Measurements from ENCODE around the gene IL18R1.

Gene IL18R1

DNA sequence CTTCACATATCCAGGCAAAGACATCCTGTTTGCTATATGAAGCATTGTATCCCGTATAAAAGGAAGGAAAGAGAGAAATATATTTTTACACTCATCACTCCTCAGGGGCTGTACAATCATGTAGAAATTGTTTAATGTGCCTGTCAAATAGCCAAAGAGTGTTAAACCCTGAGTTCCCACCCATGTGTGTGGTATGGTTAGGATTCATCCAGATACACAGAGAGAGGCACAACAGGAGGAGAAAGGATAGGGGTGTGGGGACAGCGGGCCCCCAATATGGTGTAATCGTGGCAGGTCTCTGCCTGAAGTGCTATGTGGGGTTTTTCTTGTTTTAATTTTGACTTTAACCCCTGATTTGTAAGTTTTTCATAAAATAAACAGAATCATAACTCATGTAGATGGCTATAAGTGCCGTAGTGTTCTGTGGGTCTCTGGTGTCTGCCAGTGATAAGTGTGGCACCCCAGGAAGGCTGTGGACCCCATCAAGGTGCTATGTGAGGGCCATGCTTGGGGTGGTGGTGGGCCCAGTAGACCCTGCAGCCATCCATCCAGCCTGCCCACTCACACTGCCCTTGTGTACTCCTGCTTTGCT, 10.2 kb upstream of the IL18R1 start:
- DNase-seq (ENCODE audit: low read depth in 2 of 2), result no peak

GRCh38 chr2:102346381-102347130, 9.0 kb upstream of the IL18R1 start:
- no peak for DNase-seq (ENCODE audit: low read depth in 2 of 2)

DNA sequence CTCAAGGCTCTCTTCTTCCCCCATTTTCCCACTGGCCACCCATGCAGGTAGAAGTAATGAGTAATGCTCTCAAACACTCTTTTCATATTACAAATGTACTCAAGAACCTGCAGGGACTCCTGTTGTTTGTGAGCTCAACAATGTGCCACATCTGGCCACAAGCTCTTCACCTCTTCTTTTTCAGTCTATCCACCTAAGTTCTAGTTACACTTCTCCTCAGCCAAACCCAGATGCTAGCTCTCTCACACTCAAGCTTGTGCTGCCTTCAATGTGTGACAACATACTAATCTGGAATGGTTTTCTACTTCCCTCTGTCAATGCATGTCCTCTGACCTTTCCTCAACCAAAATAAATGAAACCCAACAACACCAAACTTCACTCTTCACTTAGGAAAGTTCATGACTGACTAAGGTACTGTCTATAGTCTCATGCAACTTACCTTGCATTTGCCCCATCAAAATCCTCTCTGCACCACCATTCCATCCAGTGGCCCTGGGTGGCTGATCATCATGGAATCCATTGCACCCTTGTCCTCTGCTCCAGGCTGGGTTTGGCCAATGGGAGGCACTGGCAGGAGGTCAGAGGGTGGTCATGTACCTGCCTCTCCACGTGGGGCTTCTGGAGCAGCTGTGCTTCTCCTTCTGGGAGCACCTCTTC, 5.3 kb upstream of the IL18R1 start:
- no peak for DNase-seq (ENCODE audit: low read depth in 2 of 2)

DNA sequence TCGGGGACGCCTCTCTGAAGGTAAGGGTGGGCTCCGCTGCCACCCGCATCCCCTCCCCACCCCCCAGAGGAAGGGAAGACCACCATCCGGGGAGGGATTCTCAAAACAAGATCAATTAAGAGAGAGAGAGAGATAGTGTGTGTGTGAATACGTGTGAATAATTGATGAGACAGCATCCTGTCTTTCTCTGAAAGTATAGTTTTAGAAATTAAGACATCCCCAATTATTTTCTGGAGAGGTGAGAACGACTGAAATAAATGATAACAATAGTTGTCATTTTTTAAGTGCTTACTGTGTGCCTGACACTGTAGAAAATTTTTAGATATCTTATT, 751 bp downstream of the IL18R1 start:
- no peak for DNase-seq (ENCODE audit: low read depth in 2 of 2)

DNA sequence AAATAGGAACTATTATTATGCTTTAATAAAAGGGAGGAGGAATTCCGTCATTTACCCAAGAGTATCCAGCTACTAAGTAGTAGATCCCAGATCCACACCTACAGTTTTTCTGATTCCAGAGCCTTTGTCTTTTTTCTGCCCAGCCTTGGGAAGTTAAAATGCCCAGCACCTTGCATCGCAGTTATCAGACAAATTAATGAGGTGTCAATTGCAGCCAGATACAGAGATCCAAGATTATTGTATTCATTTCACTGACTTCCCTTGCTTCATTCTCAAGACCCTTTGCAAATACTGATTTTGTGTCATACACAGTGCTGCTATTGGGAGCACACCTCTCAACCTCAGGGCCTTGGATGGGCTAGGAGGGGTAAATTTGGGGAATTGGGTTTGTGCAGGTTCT, 1.1 kb downstream of the IL18R1 start:
- DNase-seq (ENCODE audit: low read depth in 2 of 2), result no peak

- no peak for DNase-seq (ENCODE audit: low read depth in 2 of 2)
Measured at GRCh38 chr2:102357937-102358336, 2.3 kb downstream of the IL18R1 start.

- DNase-seq (ENCODE audit: low read depth in 2 of 2), result no peak
Measured at GRCh38 chr2:102358496-102358895, 2.9 kb downstream of the IL18R1 start.

DNA sequence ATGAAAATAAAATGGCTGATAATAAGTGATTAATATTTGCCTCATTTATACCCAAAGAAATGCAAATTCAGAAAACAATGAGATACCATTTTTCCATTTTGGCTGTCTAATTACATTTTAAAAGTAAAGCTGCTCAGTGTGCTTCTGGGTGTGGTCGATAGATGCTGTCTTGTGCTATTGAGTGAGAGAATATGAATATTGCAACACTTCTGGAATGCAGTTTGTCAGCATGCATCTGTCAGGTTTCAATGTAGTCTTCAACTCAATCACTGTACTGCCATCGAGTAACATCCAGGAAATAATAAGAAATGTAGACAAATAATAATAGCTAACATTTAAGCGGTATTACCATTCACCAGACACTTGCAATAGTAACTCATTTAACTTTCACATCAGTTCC, 3.9 kb downstream of the IL18R1 start:
- no peak for DNase-seq (ENCODE audit: low read depth in 2 of 2)

DNA sequence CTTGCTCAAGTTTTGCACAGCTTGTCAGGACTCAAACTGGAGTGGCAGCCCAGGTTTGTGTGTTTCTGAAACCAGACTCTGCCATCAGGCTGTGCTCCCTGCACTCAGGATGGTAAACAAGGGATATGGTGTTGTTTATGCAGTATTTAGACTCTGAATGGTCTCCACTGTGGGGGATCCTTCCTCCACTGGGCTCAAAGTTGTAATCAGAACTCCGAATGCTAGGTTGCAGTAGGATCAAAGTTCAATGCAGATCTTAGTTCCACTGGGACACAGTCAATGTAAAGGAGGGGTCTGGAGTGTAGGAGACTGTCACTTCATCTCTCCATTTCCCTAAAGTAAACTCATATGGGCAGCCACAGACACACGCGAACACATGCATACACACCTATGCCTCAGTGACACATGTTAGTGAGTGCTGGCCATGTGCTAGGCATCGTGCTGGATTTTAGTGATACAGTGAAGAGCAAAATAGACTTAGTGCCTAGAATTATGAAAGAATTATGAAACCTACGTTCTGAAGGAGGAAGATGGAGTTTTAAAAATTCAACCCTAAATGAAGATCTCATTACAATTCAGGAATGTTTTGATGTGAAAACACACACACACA, 6.1 kb downstream of the IL18R1 start:
- no peak for DNase-seq (ENCODE audit: low read depth in 2 of 2)

GRCh38 chr2:102365763-102366162, 10.2 kb downstream of the IL18R1 start:
- no peak for DNase-seq (ENCODE audit: low read depth in 2 of 2)

DNA sequence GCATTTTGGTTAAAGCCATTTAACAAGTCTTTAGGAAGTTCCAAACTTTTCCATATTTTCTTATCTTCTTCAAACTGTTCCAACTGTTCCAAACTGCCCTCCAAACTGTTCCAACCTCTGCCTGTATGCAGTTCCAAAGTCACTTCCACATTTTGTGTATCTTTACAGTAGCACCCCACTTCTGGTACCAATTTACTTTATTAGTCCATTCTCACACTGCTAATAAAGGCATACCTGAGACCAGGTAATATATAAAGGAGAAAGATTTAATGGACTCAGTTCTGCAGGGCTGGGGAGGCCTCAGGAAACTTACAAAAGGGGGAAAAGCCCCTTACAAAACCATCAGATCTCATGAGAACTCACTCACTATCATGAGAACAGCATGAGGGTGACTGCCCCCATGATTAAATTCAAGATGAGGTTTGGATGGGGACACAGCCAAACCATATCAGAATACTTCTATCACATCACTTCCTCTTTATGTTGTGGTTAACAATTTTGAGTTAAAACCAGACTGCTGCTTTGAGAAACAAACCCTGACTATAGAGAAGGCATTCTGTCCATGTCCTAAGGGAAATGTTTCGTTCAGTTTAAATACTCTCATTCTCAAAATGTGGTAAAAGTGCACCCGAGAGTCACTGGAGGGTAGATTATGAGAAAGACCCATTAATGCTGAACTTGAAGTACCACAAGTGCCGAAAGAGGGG, 11.0 kb downstream of the IL18R1 start:
- no peak for DNase-seq (ENCODE audit: low read depth in 2 of 2)

GRCh38 chr2:102367331-102367971, 11.9 kb downstream of the IL18R1 start:
- DNase-seq (ENCODE audit: low read depth in 2 of 2), result no peak

GRCh38 chr2:102368461-102369109, 13.0 kb downstream of the IL18R1 start:
- no peak for DNase-seq (ENCODE audit: low read depth in 2 of 2)

DNA sequence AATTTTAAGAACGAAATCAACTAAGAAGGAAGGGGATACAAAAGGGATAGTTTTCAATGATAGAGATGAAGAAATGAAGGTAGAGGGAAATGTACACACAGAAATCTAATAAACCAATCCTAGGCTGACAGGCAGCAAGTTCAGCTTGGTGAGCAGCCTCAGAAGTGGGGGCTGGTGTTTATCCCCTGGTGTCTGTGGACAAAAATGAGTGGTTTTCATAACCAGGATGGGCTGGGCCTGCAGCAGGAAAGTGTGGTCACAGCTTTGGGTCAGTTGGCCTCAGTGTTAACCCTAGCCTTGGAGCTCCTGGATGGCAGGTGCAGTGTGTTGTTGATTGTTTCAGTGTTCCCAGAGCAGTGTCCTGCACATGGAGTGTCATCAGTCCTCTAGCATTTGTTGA, 14.3 kb downstream of the IL18R1 start:
- DNase-seq (ENCODE audit: low read depth in 2 of 2), result no peak

DNA sequence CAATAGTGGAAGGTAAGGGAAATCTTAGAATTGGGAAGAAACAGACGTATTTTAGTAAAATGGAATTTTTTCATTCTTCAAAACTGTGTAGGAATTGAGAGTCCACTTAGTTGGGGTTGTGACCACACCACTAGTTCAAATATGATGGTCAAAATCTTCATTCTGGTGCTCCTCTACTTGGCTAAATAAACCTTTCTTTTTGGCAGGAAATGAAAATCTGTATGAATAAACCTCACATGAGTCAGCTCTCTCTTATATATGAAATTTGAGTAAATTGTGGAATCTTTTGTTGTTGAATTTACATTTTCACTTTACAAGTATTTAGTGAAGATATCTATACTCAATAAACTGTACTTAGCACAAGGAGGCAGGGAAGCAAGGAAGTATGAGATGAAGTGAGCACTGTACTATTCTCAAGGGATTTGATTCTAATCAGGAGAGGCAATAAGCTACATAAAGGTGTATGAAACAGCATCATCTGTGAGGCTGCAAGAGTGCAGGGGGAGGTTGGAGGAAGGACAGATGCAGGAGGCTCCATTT, 20.5 kb downstream of the IL18R1 start:
- no peak for DNase-seq (ENCODE audit: low read depth in 2 of 2)

DNA sequence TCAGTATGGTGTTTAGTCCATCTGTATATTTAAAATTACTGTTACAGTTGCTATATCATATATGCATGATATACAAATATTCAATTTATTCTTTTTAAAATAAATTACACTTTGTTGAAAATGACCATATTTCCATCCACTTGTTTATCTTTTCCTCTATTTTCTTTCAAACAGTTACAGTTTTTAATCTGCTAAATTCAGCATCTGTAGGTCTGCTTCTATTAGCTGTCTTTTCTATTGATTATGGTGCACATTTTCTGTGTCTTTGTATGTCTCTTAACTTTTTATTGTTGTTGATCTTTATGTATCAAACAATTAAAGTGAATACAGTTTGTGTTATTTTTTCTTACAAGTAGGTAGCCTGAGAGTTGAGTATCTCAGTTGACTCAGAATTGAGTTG, 28.1 kb downstream of the IL18R1 start:
- DNase-seq (ENCODE audit: low read depth in 2 of 2), result no peak

DNA sequence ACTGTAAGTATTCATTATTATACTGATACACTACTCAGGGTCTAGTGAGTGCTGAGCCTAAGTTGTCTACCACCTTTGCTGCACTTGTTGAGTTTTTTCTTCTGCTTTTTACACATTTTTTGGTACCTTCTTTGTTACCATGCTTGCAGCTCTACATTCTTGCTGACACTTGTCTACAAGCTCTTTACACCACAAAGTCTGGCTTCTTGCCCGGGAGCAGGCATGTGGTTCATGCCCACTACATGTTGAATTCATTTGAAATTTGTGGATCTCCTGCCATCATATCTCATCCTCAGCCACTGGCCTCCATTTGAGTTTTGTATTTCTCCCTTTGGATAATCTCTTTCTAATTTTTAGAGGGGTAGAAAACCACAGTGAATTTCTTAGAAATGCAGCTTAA, 29.9 kb downstream of the IL18R1 start:
- no peak for DNase-seq (ENCODE audit: low read depth in 2 of 2)

DNA sequence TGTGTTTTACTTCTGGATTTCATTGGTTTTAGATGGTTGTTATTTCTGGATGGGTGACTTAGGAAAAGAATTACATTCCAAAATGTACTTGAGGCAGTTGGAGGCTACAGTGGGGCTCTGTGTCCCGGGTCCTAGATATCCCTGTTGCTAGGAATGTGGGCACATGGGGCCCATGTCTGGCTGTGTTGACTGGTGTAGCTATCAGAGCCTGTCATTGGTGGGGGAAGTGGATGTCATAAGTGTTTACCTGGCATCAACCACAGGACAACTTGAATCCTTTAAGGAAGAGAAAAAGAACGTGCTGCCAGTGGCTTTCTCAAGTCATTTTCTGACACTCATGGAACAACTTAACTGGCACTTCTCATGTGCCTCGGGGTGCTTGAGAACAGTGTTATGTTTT, 30.4 kb downstream of the IL18R1 start:
- no peak for DNase-seq (ENCODE audit: low read depth in 2 of 2)

- no peak for DNase-seq (ENCODE audit: low read depth in 2 of 2)
Measured at GRCh38 chr2:102386867-102387541, 31.4 kb downstream of the IL18R1 start.

DNA sequence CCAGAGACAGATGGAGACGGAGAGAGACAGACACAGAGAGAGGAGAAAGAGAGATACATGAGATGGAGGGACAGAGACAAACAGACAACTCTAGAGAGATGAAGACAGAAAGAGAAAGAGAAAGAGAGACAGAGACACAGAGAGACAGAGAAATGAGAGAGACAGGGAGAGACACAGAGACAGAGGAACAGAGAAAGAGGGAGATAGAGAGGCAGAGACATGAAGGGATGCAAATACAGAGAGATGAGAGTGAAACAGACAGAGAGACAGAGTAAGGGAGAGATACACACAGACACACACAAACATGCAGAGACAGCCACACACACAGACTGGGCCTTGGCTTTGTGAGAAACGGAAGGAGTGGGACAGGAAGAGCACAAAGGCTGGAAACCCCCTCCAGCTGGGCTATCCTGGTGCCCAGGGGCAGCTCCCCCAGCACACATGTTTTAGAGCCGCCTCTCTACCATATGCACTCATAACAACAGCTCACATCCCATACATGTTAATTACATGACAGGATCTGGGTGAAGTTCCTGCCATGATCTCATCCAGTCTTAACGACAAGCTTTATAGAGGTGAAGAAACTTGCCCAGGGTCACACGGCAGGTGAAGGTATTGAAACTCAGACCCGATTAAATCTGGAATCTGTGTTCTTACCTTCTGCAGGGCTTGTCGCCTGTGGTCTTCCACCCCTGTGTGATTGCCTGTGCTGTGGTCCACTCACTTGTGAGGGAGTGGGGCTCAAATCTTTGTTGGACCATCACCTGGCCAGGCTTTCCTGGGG, 32.4 kb downstream of the IL18R1 start:
- no peak for DNase-seq (ENCODE audit: low read depth in 2 of 2)
